ENCODE results near the gene PPP1R12C.

DNA sequence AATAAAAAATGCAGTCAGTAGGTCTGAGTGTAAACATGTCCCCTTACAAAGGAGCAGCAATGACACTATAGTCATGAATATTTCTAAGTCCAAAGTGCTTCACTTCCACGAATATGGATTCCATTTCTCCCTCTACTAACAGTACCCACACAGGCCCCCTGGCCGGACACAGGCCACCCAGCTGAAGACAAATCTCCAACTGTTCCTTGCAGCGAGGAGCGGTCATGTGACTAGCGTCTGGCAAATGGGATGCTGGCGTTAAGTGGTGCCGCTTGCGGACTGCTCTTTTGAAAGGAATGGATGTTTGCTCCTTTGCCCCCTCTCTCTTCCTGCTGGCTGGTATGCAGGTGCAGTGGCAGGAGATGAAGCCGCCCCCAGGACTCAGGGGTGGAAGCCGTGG is 16.2 kb downstream of the PPP1R12C start:
- TF ChIP-seq CTCF (IDR thresholded peaks at IDR 0.05 in 4 of 5, conservative IDR thresholded peaks at IDR 0.05 in 1 of 5), result no peak
- TF ChIP-seq POLR2A (IDR thresholded peaks at IDR 0.05), result no peak

Measured in gastrocnemius medialis (tissue), 4 donors.